Stimulated activated CD8-positive, alpha-beta memory T cell treated with anti-CD3 and anti-CD28 coated beads, Interleukin-2, amount 100 ng/mL, for 48 hours (primary cell): ENCODE data around the gene SULT4A1.
"Not testable (repeated sequence)": the region's sequence is repeated elsewhere in the genome, so short reads cannot be mapped to it uniquely, and the experiment has no call there.

Experiments used
- DNase-seq, 2 donors: peaks; one replicate each; pipeline ENCODE4 v3.0.0-alpha.2; 2020; ENCODE audit warnings: low read depth in 2 of 2

SULT4A1 gene

GRCh38 chr22:43886231-43886630 is 23.9 kb upstream of the SULT4A1 start:
- no peak for DNase-seq

GRCh38 chr22:43885786-43886185 is 23.5 kb upstream of the SULT4A1 start:
- no peak for DNase-seq

GRCh38 chr22:43885319-43885671 is 23.0 kb upstream of the SULT4A1 start:
- DNase-seq: no peak

- peak; percentile 51 to 58 for DNase-seq
Observed at GRCh38 chr22:43884600-43885318, 22.4 kb upstream of the SULT4A1 start.

GRCh38 chr22:43883719-43884415 is 21.6 kb upstream of the SULT4A1 start:
- DNase-seq: no peak

- peak; percentile 26 to 28 for DNase-seq
Observed at GRCh38 chr22:43883012-43883661, 20.8 kb upstream of the SULT4A1 start.

- no peak for DNase-seq
Observed at GRCh38 chr22:43882122-43882767, 19.9 kb upstream of the SULT4A1 start.

- no peak for DNase-seq
Observed at GRCh38 chr22:43881091-43882061, 19.1 kb upstream of the SULT4A1 start.

- DNase-seq: no peak
Observed at GRCh38 chr22:43880541-43880991, 18.3 kb upstream of the SULT4A1 start.

GRCh38 chr22:43879901-43880540 is 17.7 kb upstream of the SULT4A1 start:
- DNase-seq: no peak

- no peak for DNase-seq
Observed at GRCh38 chr22:43878831-43879550, 16.7 kb upstream of the SULT4A1 start.

- DNase-seq: no peak
Observed at GRCh38 chr22:43878079-43878795, 15.9 kb upstream of the SULT4A1 start.

- DNase-seq: no peak
Observed at GRCh38 chr22:43876866-43877509, 14.7 kb upstream of the SULT4A1 start.

- no peak for DNase-seq
Observed at GRCh38 chr22:43869799-43870198, 7.5 kb upstream of the SULT4A1 start.

GRCh38 chr22:43869001-43869400 is 6.7 kb upstream of the SULT4A1 start:
- not testable (repeated sequence) for DNase-seq

- no peak for DNase-seq
Observed at GRCh38 chr22:43867839-43868635, 5.7 kb upstream of the SULT4A1 start.

- DNase-seq: no peak
Observed at GRCh38 chr22:43862882-43863202, 529 bp upstream of the SULT4A1 start.

GRCh38 chr22:43861529-43861928 is 784 bp downstream of the SULT4A1 start:
- DNase-seq: no peak
